Measurements from ENCODE around the gene MRPL21.
A peak's percentile ranks its signal among the peaks of the same experiment; 100 is the strongest.

MRPL21 gene

DNA sequence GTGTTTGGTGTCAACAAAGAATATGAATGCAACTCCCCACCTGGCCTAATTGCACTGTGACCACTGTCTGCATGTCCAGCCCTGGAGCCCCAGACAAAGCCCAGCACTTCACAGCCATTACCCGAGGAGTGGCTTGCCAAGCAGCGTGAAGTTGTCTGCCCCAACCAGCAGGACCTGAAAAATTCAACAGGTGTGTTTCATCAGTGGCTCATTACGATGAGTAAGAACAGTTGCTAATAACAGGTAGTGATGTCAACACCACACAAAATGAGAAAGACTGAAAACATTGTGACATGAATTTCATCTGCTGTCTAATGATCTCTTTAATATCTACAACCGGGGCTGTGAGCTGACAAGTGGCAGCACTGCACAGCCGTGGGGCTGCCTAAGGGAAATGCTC, 10.3 kb downstream of the MRPL21 start:
- no peak overlapping the region for H3K27ac ChIP-seq (ENCODE audit: low read depth, low read length)
- no peak overlapping the region for H3K9ac ChIP-seq (ENCODE audit: low read length)
- peaks cover 6% of the 10 kb centered on the region for H3K9me3 ChIP-seq (ENCODE audit: insufficient read depth, low read depth, low read length)
- H3K36me3 ChIP-seq (ENCODE audit: control insufficient read depth in 1 of 2, insufficient read depth in 2 of 2, low read length in 2 of 2): peaks cover 58 to 64% of the 10 kb centered on the region in 2 experiments
- no peak overlapping the region for H3K4me3 ChIP-seq (ENCODE audit: low read depth, low read length)
- no peak overlapping the region for H3K23ac ChIP-seq (ENCODE audit: low read length)
- no peak overlapping the region for H3K4me2 ChIP-seq (ENCODE audit: low read length)
- no peak overlapping the region for H2AFZ ChIP-seq (ENCODE audit: insufficient read depth, low read length, poor library complexity)
- H3K14ac ChIP-seq (ENCODE audit: low read length): no peak overlapping the region
- no peak overlapping the region for H4K12ac ChIP-seq (ENCODE audit: low read depth, low read length)
- H3K27me3 ChIP-seq (ENCODE audit: insufficient read depth, low read length): no peaks in the 10 kb centered on the region
- peaks cover 0 to 4% of the 10 kb centered on the region in 2 experiments for H3K4me1 ChIP-seq (ENCODE audit: control insufficient read depth in 1 of 2, insufficient read depth in 2 of 2, low read length in 2 of 2)
- no peak overlapping the region for H2BK5ac ChIP-seq (ENCODE audit: low read depth, low read length, poor library complexity)
- no peak overlapping the region for H4K91ac ChIP-seq (ENCODE audit: low read depth, low read length)
- no peak overlapping the region for H3K18ac ChIP-seq (ENCODE audit: low read length)
- no peak overlapping the region for H2BK120ac ChIP-seq (ENCODE audit: insufficient read depth, low read length, poor library complexity)
- H2BK12ac ChIP-seq (ENCODE audit: low read length): no peak overlapping the region
- no peak overlapping the region for H4K8ac ChIP-seq (ENCODE audit: low read depth, low read length)
- DNase-seq: peak; percentile 61 to 81
- no peaks in the 10 kb centered on the region for H3K79me1 ChIP-seq (ENCODE audit: low read length)
- H2AK5ac ChIP-seq (ENCODE audit: low read length): no peak overlapping the region
- no CpG with 5 or more reads among the region's 5 CpGs for WGBS (ENCODE audit: extremely low coverage, insufficient coverage, insufficient read length)
- no peak overlapping the region for H3K4ac ChIP-seq (ENCODE audit: low read depth, low read length)
- no peaks in the 10 kb centered on the region for H3K79me2 ChIP-seq (ENCODE audit: control insufficient read depth, insufficient read depth, low read length, poor library complexity)

DNA sequence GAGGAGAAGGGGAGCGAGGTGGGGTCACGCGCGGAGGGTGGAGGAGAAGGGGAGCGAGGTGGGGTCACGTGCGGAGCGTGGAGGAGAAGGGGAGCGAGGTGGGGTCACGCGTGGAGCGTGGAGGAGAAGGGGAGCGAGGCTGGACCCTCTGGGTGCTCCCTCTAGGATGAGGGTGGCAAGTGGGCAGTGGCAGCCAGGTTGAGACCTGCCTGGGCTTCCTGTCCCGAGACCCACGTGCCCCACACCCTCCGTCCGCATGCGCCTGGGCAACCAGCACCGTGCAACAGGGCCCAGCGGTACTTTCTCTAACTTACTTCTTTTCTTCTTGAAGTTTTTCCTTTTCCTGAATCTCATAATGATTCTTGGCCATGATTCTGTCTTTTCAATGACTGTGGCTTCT, 11.1 kb downstream of the MRPL21 start:
- no peaks in the 10 kb centered on the region for H3K27me3 ChIP-seq (ENCODE audit: insufficient read depth, low read length)
- H2AK5ac ChIP-seq (ENCODE audit: low read length): no peak overlapping the region
- no peak for DNase-seq
- no peak overlapping the region for H4K12ac ChIP-seq (ENCODE audit: low read depth, low read length)
- H2BK5ac ChIP-seq (ENCODE audit: low read depth, low read length, poor library complexity): no peak overlapping the region
- peaks cover 0 to 4% of the 10 kb centered on the region in 2 experiments for H3K4me1 ChIP-seq (ENCODE audit: control insufficient read depth in 1 of 2, insufficient read depth in 2 of 2, low read length in 2 of 2)
- H4K8ac ChIP-seq (ENCODE audit: low read depth, low read length): no peak overlapping the region
- H3K4ac ChIP-seq (ENCODE audit: low read depth, low read length): no peak overlapping the region
- H3K9ac ChIP-seq (ENCODE audit: low read length): no peak overlapping the region
- whole genome bisulfite sequencing (ENCODE audit: extremely low coverage, insufficient coverage, insufficient read length): 100% methylated on average over 8 of the region's 20 CpGs
- H2BK12ac ChIP-seq (ENCODE audit: low read length): no peak overlapping the region
- H3K4me3 ChIP-seq (ENCODE audit: low read depth, low read length): no peak overlapping the region
- no peak overlapping the region for H3K4me2 ChIP-seq (ENCODE audit: low read length)
- no peak overlapping the region for H2BK120ac ChIP-seq (ENCODE audit: insufficient read depth, low read length, poor library complexity)
- H3K36me3 ChIP-seq (ENCODE audit: control insufficient read depth in 1 of 2, insufficient read depth in 2 of 2, low read length in 2 of 2): peaks cover 51 to 57% of the 10 kb centered on the region in 2 experiments
- no peak overlapping the region for H4K91ac ChIP-seq (ENCODE audit: low read depth, low read length)
- H3K79me1 ChIP-seq (ENCODE audit: low read length): no peaks in the 10 kb centered on the region
- no peak overlapping the region for H3K23ac ChIP-seq (ENCODE audit: low read length)
- H2AFZ ChIP-seq (ENCODE audit: insufficient read depth, low read length, poor library complexity): no peak overlapping the region
- no peak overlapping the region for H3K27ac ChIP-seq (ENCODE audit: low read depth, low read length)
- H3K14ac ChIP-seq (ENCODE audit: low read length): no peak overlapping the region
- H3K79me2 ChIP-seq (ENCODE audit: control insufficient read depth, insufficient read depth, low read length, poor library complexity): no peaks in the 10 kb centered on the region
- H3K9me3 ChIP-seq (ENCODE audit: insufficient read depth, low read depth, low read length): peaks cover 6% of the 10 kb centered on the region
- H3K18ac ChIP-seq (ENCODE audit: low read length): no peak overlapping the region

DNA sequence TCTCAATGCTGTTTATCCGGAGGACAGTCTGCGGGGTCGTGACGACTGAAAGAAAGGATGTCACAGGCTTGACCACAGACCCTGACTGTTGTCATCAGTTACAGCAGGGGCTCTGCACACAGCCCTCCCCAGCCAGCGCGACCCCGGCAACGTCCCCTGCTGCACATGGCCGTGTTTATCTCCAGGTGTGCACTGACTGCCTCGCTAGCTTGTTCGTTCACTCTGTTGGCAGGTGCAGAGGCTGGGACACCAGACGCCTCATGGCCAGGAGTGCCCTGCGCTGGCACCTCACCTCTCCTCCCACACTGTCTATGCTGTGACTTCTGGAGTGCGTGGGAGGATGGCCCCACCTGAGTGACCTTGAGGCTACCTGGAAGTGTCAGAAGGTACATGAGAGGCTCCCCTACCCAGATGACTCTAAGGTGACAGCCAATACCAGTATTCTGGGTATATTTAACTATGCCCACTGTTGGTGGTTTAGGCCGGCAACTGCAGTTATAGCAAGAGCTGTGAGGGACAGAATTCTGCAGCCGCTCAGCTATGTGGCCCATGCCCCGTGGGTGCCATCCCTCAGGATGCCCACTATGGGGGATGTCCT, 12.2 kb downstream of the MRPL21 start:
- no peak overlapping the region for H3K14ac ChIP-seq (ENCODE audit: low read length)
- no peak overlapping the region for H4K91ac ChIP-seq (ENCODE audit: low read depth, low read length)
- no peak overlapping the region for H2BK5ac ChIP-seq (ENCODE audit: low read depth, low read length, poor library complexity)
- H3K79me2 ChIP-seq (ENCODE audit: control insufficient read depth, insufficient read depth, low read length, poor library complexity): no peaks in the 10 kb centered on the region
- no peaks in the 10 kb centered on the region for H3K79me1 ChIP-seq (ENCODE audit: low read length)
- no peak overlapping the region for H4K12ac ChIP-seq (ENCODE audit: low read depth, low read length)
- H3K18ac ChIP-seq (ENCODE audit: low read length): no peak overlapping the region
- no CpG with 5 or more reads among the region's 17 CpGs for WGBS (ENCODE audit: extremely low coverage, insufficient coverage, insufficient read length)
- H3K27ac ChIP-seq (ENCODE audit: low read depth, low read length): no peak overlapping the region
- no peak overlapping the region for H3K4ac ChIP-seq (ENCODE audit: low read depth, low read length)
- peaks cover 0 to 4% of the 10 kb centered on the region in 2 experiments for H3K4me1 ChIP-seq (ENCODE audit: control insufficient read depth in 1 of 2, insufficient read depth in 2 of 2, low read length in 2 of 2)
- peak overlapping the region; percentile 17 for H2AFZ ChIP-seq (ENCODE audit: insufficient read depth, low read length, poor library complexity)
- DNase-seq: no peak
- H2AK5ac ChIP-seq (ENCODE audit: low read length): no peak overlapping the region
- no peak overlapping the region for H3K23ac ChIP-seq (ENCODE audit: low read length)
- H3K9ac ChIP-seq (ENCODE audit: low read length): no peak overlapping the region
- H3K4me2 ChIP-seq (ENCODE audit: low read length): no peak overlapping the region
- peaks cover 3% of the 10 kb centered on the region for H3K9me3 ChIP-seq (ENCODE audit: insufficient read depth, low read depth, low read length)
- H3K27me3 ChIP-seq (ENCODE audit: insufficient read depth, low read length): no peaks in the 10 kb centered on the region
- peaks cover 40 to 46% of the 10 kb centered on the region in 2 experiments for H3K36me3 ChIP-seq (ENCODE audit: control insufficient read depth in 1 of 2, insufficient read depth in 2 of 2, low read length in 2 of 2)
- no peak overlapping the region for H3K4me3 ChIP-seq (ENCODE audit: low read depth, low read length)
- no peak overlapping the region for H4K8ac ChIP-seq (ENCODE audit: low read depth, low read length)
- no peak overlapping the region for H2BK12ac ChIP-seq (ENCODE audit: low read length)
- H2BK120ac ChIP-seq (ENCODE audit: insufficient read depth, low read length, poor library complexity): no peak overlapping the region

DNA sequence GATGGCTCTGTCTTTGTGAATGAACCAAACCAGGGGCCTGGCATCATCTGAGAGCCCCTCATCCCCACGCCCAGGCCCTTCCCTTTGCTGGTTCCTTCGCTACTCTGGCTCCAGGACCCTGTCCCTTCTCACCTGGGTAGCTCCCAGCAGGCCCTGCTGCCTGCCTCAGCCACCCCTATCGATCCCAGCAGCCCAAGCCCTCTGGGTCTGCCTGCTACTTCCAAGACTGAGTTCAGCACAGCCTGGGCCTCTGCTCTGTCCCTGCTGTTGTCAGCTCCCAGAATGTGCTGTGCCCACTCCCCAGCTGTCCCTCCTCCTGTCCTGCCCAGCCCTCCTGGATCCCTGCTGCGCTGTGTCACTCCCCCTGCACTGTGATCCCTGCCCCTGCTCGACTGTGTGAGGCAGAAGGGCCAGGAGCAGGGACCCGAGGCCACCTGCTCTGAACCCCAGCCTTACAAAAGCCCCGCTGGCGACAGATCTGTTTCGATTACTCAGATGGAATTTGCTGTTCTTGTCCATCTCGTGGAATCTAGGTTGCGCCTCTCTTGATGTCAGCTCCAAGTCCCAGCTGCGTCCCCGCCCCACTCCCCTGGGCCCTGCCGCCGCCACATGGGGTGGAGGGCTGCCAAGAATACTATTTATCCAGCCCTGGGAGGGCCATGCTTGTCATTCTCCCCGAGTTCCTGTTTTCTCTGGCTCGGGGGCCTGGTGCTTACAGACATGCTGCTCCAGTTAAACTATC, 13.0 kb downstream of the MRPL21 start:
- no peaks in the 10 kb centered on the region for H3K27me3 ChIP-seq (ENCODE audit: insufficient read depth, low read length)
- WGBS (ENCODE audit: extremely low coverage, insufficient coverage, insufficient read length): no CpG with 5 or more reads among the region's 17 CpGs
- no peaks in the 10 kb centered on the region for H3K79me2 ChIP-seq (ENCODE audit: control insufficient read depth, insufficient read depth, low read length, poor library complexity)
- H3K4ac ChIP-seq (ENCODE audit: low read depth, low read length): no peak overlapping the region
- no peaks in the 10 kb centered on the region for H3K79me1 ChIP-seq (ENCODE audit: low read length)
- H3K23ac ChIP-seq (ENCODE audit: low read length): no peak overlapping the region
- no peak overlapping the region for H2AFZ ChIP-seq (ENCODE audit: insufficient read depth, low read length, poor library complexity)
- H4K8ac ChIP-seq (ENCODE audit: low read depth, low read length): no peak overlapping the region
- no peak for DNase-seq
- no peak overlapping the region for H3K18ac ChIP-seq (ENCODE audit: low read length)
- H4K91ac ChIP-seq (ENCODE audit: low read depth, low read length): no peak overlapping the region
- H3K27ac ChIP-seq (ENCODE audit: low read depth, low read length): no peak overlapping the region
- H3K14ac ChIP-seq (ENCODE audit: low read length): no peak overlapping the region
- H3K9ac ChIP-seq (ENCODE audit: low read length): no peak overlapping the region
- H3K4me3 ChIP-seq (ENCODE audit: low read depth, low read length): no peak overlapping the region
- peaks cover 3% of the 10 kb centered on the region for H3K9me3 ChIP-seq (ENCODE audit: insufficient read depth, low read depth, low read length)
- no peak overlapping the region for H2BK12ac ChIP-seq (ENCODE audit: low read length)
- H4K12ac ChIP-seq (ENCODE audit: low read depth, low read length): no peak overlapping the region
- H2AK5ac ChIP-seq (ENCODE audit: low read length): no peak overlapping the region
- no peak overlapping the region for H2BK5ac ChIP-seq (ENCODE audit: low read depth, low read length, poor library complexity)
- H3K36me3 ChIP-seq (ENCODE audit: control insufficient read depth in 1 of 2, insufficient read depth in 2 of 2, low read length in 2 of 2): peaks cover 33 to 38% of the 10 kb centered on the region in 2 experiments
- H3K4me2 ChIP-seq (ENCODE audit: low read length): no peak overlapping the region
- peaks cover 0 to 4% of the 10 kb centered on the region in 2 experiments for H3K4me1 ChIP-seq (ENCODE audit: control insufficient read depth in 1 of 2, insufficient read depth in 2 of 2, low read length in 2 of 2)
- H2BK120ac ChIP-seq (ENCODE audit: insufficient read depth, low read length, poor library complexity): no peak overlapping the region

Data from trophoblast cell (in vitro differentiated cells and primary cell).